Smooth muscle cell (in vitro differentiated cells): ENCODE data around the gene PPP1R3C. TPM values are rescaled to one million over a fixed set of nuclear protein-coding genes. Genes with fewer than 3 reads are reported as not detected.

Experiments
- DNase-seq: peaks from one replicate; lab custom pipeline; 2025; ENCODE audit not compliant: unreplicated experiment; lab: John Stamatoyannopoulos, UW
- H2AFZ ChIP-seq: fragments of 200-600 bp; sonication (generic); 2 replicates; pipeline ENCODE4 v1.6.0; 2016; ENCODE audit warnings: antibody characterized with exemption, low read depth, mild to moderate bottlenecking
- H3F3A ChIP-seq: fragments of 200-600 bp; sonication (generic); 2 replicates; pipeline ENCODE4 v1.6.0; 2017; ENCODE audit warnings: antibody characterized with exemption, low read depth
- H3K27ac ChIP-seq: fragments of 200-600 bp; sonication (generic); 2 replicates; pipeline ENCODE4 v1.5.1; 2016; ENCODE audit warnings: low read depth, mild to moderate bottlenecking
- H3K27me3 ChIP-seq: fragments of 200-600 bp; sonication (generic); 2 replicates; pipeline ENCODE4 v1.6.1; 2016; ENCODE audit warnings: low read depth, mild to moderate bottlenecking
- H3K36me3 ChIP-seq: fragments of 200-600 bp; sonication (generic); 2 replicates; pipeline ENCODE4 v1.5.1; 2016; ENCODE audit warnings: low read depth
- H3K4me1 ChIP-seq: fragments of 200-600 bp; sonication (generic); 2 replicates; pipeline ENCODE4 v1.5.1; 2016; ENCODE audit warnings: low read depth
- H3K4me2 ChIP-seq: fragments of 200-600 bp; sonication (generic); 2 replicates; pipeline ENCODE4 v1.6.0; 2016; ENCODE audit warnings: mild to moderate bottlenecking
- H3K4me3 ChIP-seq: fragments of 200-600 bp; sonication (generic); 2 replicates; pipeline ENCODE4 v1.5.1; 2016; ENCODE audit warnings: mild to moderate bottlenecking
- H3K79me2 ChIP-seq: fragments of 200-600 bp; sonication (generic); 2 replicates; pipeline ENCODE4 v1.6.0; 2016; ENCODE audit warnings: low read depth, mild to moderate bottlenecking
- H3K9ac ChIP-seq: fragments of 200-600 bp; sonication (generic); 2 replicates; pipeline ENCODE4 v1.6.0; 2016; ENCODE audit warnings: low read depth
- H3K9me3 ChIP-seq: fragments of 200-600 bp; sonication (generic); replicated peaks from 2 replicates; pipeline ENCODE4 v1.5.1; 2016; ENCODE audit warnings: low read depth
- H4K20me1 ChIP-seq: fragments of 200-600 bp; sonication (generic); 2 replicates; pipeline ENCODE4 v1.6.0; 2016; ENCODE audit warnings: low read depth
- WGBS: methylation state at CpG from one replicate; pipeline ENCODE4 v1.1.7; 2016; ENCODE audit warnings: low lambda C conversion rate; 5-methylcytosine and 5-hydroxymethylcytosine counted together
- polyA plus RNA-seq: library from polyadenylated mRNA; unstranded; fragments of >200 nt; fragmentation: Nextera tagmentation; extraction: Ambion mirVana; gene quantifications from 2 replicates; pipeline ENCODE4 v1.2.1, GENCODE V29; 2016
- total RNA-seq: library from RNA; depleted of rRNA; stranded (reverse); fragments of >200 nt; gene quantifications from 2 replicates; pipeline ENCODE4 v1.2.3, GENCODE V29; 2014
- TF ChIP-seq, protein P1 (sequence below): fragments of 200-600 bp; sonication (generic); IDR thresholded peaks from 2 replicates; pipeline ENCODE4 v1.5.1; 2017; ENCODE audit warnings: borderline replicate concordance, mild to moderate bottlenecking, antibody characterized with exemption; ENCODE audit not compliant: insufficient read depth, poor library complexity, severe bottlenecking

PPP1R3C gene
- total and polyA plus RNA-seq, 2 experiments from 2014 or later: 18.2 to 31.6 TPM

DNA sequence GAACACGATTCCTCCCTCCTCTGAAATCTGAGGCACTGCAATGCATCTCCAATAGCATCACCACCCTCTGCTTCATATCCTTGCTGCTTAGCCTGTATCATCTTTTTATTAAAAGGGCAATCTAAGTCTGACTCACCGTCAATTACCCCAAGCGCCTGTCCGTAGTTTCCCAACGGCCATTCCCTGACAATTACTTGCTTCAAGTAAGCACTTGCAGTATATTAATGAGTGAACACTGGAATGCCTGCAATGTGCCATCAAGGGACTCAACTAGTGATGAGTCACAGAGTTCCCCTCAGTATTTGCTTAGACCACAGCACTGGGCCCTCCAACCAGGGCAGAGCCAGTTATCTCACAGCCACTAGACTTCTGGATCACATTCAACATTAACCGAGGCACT, 19.5 kb upstream of the PPP1R3C start:
- Histone ChIP-seq H4K20me1 (no peaks in the 10 kb centered on the region), H3K4me2 (peak overlapping the region; percentile 67), H3K4me3 (no peak overlapping the region), H3K27me3 (no peaks in the 10 kb centered on the region), H3F3A (no peaks in the 10 kb centered on the region), H2AFZ (no peak overlapping the region), H3K36me3 (no peaks in the 10 kb centered on the region), H3K9me3 (no peaks in the 10 kb centered on the region), H3K27ac (peak overlapping the region; percentile 72), H3K9ac (no peak overlapping the region), H3K79me2 (no peaks in the 10 kb centered on the region), H3K4me1 (peaks cover 7% of the 10 kb centered on the region)
- TF ChIP-seq, protein P1, sequence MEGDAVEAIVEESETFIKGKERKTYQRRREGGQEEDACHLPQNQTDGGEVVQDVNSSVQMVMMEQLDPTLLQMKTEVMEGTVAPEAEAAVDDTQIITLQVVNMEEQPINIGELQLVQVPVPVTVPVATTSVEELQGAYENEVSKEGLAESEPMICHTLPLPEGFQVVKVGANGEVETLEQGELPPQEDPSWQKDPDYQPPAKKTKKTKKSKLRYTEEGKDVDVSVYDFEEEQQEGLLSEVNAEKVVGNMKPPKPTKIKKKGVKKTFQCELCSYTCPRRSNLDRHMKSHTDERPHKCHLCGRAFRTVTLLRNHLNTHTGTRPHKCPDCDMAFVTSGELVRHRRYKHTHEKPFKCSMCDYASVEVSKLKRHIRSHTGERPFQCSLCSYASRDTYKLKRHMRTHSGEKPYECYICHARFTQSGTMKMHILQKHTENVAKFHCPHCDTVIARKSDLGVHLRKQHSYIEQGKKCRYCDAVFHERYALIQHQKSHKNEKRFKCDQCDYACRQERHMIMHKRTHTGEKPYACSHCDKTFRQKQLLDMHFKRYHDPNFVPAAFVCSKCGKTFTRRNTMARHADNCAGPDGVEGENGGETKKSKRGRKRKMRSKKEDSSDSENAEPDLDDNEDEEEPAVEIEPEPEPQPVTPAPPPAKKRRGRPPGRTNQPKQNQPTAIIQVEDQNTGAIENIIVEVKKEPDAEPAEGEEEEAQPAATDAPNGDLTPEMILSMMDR: no peak
- 4% methylated on average over 6 of the region's 6 CpGs for WGBS
- peak; percentile 18 for DNase-seq

DNA sequence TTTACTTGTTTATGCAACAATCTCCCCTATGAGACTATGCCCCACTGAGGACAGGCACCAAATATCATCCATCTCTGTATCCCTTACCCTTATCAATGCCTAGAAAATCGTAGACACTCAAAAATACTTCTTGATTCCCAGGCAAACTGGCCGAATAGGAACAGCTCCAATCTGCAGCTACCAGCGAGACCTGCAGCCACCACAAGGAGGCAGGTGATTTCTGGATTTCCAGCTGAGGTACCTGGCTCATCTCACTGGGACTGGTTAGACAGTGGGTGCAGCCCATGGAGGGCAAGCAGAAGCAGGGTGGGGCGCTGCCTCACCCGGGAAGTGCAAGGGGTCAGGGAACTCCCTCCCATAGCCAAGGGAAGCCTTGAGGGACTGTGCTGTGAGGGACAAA, 10.8 kb upstream of the PPP1R3C start:
- Histone ChIP-seq H4K20me1 (no peaks in the 10 kb centered on the region), H3F3A (no peaks in the 10 kb centered on the region), H3K4me1 (no peaks in the 10 kb centered on the region), H3K9ac (no peak overlapping the region), H3K79me2 (no peaks in the 10 kb centered on the region), H3K36me3 (no peaks in the 10 kb centered on the region), H3K9me3 (no peaks in the 10 kb centered on the region), H2AFZ (no peak overlapping the region), H3K4me2 (no peak overlapping the region), H3K4me3 (no peak overlapping the region), H3K27me3 (no peaks in the 10 kb centered on the region), H3K27ac (no peak overlapping the region)
- TF ChIP-seq, protein P1: peak; percentile 37
- no peak for DNase-seq
- WGBS: 72% methylated on average over 5 of the region's 5 CpGs

DNA sequence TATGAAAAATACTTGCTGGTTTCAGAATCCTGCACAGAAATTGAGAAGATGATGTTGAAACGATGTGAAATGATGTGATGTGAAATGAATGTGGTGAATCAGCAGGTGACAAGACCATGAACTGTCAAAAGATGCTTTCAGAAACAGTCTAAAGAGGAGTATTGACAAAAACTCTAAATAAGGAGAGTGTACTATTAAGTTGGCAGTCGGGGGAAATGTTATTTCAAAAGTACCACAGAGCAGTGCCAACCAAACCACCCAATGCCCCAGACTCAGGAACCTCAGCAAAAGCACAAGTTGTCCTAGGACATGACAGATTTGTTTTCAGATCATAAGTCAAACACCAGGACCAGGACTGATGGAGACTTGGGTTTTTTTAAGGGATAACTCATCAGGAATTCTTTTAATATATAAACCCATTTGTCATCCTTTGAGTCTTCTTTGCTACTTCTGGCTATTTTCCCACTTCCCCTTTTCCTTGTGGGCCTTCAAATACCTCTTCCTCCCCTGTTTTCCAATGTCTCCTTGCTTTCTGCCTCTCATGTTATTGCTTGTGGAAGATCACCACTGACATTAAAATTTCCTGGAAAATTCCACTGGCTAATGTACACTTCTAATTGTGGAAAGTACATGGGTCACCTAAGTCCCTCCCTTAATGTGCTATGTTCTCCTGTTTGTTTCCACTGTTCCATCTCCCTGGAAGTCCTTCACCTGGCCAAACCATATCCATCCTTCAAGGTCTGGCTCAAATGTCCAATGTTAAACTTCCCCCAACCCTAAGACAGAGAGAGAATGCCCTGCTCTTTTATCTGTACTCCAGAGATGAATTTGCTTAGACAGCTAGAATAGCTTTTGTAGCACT, 10.2 kb upstream of the PPP1R3C start:
- H3K4me2 ChIP-seq: no peak overlapping the region
- 77% methylated on average over 2 of the region's 2 CpGs for WGBS
- no peaks in the 10 kb centered on the region for H3K9me3 ChIP-seq
- no peak overlapping the region for H3K27ac ChIP-seq
- H3F3A ChIP-seq: no peaks in the 10 kb centered on the region
- DNase-seq: no peak
- no peak overlapping the region for H2AFZ ChIP-seq
- no peak overlapping the region for H3K4me3 ChIP-seq
- no peaks in the 10 kb centered on the region for H3K27me3 ChIP-seq
- no peaks in the 10 kb centered on the region for H3K4me1 ChIP-seq
- H4K20me1 ChIP-seq: no peaks in the 10 kb centered on the region
- no peak overlapping the region for H3K9ac ChIP-seq
- TF ChIP-seq, protein P1: no peak
- no peaks in the 10 kb centered on the region for H3K79me2 ChIP-seq
- H3K36me3 ChIP-seq: no peaks in the 10 kb centered on the region

DNA sequence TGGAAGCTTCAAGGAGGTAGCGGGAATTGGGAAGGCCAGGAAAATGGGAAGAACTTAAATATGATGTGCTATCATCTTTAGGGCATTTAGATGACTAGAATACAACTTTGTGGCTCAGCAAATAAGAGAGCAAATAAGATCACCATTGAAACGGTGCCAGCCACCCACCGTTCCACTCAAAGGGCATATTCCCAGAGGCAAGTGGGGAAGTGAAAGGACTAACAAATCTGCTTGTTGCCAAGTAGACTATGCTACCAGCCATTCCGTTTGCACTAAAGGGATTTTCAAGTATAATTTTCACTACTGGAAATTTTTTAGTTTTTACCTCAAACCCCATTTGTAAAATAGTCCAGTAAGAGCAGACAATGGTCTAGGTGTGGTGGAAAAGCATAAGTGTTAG, 4.0 kb upstream of the PPP1R3C start:
- WGBS: 94% methylated on average over 4 of the region's 4 CpGs

More for the DNA sequence above, 4.0 kb upstream of the PPP1R3C start:
- Histone ChIP-seq H3K4me2 (no peak overlapping the region), H3K9me3 (no peaks in the 10 kb centered on the region), H3K4me3 (no peak overlapping the region), H4K20me1 (no peaks in the 10 kb centered on the region), H3F3A (peaks cover 8% of the 10 kb centered on the region), H3K9ac (no peak overlapping the region), H3K79me2 (peaks cover 12% of the 10 kb centered on the region), H3K27ac (no peak overlapping the region), H3K36me3 (no peaks in the 10 kb centered on the region), H3K27me3 (no peaks in the 10 kb centered on the region), H3K4me1 (peaks cover 8% of the 10 kb centered on the region), H2AFZ (no peak overlapping the region)
- TF ChIP-seq, protein P1: no peak
- no peak for DNase-seq
